ENCODE results near the gene TK2. TPM values are rescaled to one million over a fixed set of nuclear protein-coding genes. Genes with fewer than 3 reads are reported as not detected.

TK2 gene
- total and polyA plus RNA-seq, 9 of the 15 experiments (the other 6 are each of a cell fraction or from before 2014, with no cell fraction given): 1.1 to 10.2 (median 5.3) TPM

DNA sequence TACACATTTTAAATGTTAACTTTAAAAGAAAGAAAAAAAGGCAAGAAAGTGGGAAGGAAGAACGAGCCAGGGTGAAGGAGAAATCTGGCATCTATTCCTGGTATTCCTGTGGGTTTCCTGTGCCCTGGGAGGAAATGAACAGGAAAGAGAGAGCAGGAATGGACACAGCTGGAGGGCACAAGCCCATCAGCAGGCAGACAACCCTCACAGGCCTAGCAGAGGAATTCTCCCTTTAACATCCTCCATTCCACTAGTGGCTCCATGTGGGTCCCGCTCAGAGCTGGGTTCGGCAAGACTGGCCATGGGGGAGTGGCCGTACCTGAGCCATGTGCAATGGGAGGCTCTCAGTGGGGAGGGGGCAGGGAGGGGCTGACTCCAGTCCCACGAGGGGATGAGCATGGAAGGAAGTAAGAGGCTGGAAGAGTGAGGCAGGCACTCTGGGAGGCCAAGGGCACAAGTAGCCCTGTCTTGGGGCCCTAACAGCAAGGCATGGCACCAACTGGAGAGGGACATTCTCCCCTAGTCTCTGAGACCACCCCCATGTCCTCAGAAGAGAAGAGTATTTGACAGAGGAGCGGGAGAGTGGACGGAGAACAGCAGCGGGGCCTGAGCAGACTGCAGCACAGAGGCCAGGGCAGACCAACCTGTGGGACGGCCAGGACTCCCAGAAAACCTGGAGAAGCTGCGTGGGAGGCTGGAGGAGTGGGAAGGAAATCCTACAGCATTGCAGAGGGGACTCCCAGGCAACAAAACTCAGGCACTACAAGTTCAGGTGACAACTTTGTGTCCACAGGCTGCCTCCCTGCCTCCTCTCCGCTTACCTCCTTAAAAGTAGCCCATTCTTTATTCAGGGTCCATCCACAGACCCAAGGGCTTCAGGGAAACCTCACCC is 30.2 kb downstream of the TK2 start:
- H3K9me1 ChIP-seq (ENCODE audit: control insufficient read depth, insufficient read depth, low read length): no peaks in the 10 kb centered on the region
- no peaks in the 10 kb centered on the region for H3K79me2 ChIP-seq (ENCODE audit: control insufficient read depth, insufficient read depth, low read length)
- ATAC-seq (no peak), FAIRE-seq (no peak), DNase-seq (ENCODE audit: extremely low read depth in 1 of 4, low spot score in 3 of 4) (no peak)
- H3K9me3 ChIP-seq (replicated peaks; ENCODE audit: control insufficient read depth, insufficient read depth, low read depth, low read length): no peaks in the 10 kb centered on the region
- in situ Hi-C loops (cut with MboI) (no loop called here), intact Hi-C loops (cut with micrococcal nuclease) (no loop called here)
- H3K4me2 ChIP-seq (ENCODE audit: insufficient read depth, low read length): no peak overlapping the region
- H3K4me3 ChIP-seq: no peak overlapping the region
- H3K4me1 ChIP-seq (replicated peaks in 1 of 2; ENCODE audit: control insufficient read depth in 2 of 2, insufficient read depth in 2 of 2, low read length in 2 of 2): peaks cover 37 to 45% of the 10 kb centered on the region in 2 experiments
- POLR2A ChIA-PET: interaction anchor here (1.0 kb wide), 1 partner anchor 19 kb away, joined by 6 read pairs; no protein-coding TSS in a partner anchor
- H3K9ac ChIP-seq (ENCODE audit: insufficient read depth in 1 of 2, low read depth in 2 of 2, low read length in 2 of 2): peak overlapping the region in 1 of 2 experiments; percentile 59; a peak in 1 of 4 replicates
- no TSS peak for BruUV-seq (replicated peaks)
- no peak overlapping the region for H3K27ac ChIP-seq (ENCODE audit: extremely low read depth, low read depth, low read length)
- peak; percentile 46 for TF ChIP-seq EGR1 (conservative IDR thresholded peaks at IDR 0.05)
- TF ChIP-seq TAF15 (IDR thresholded peaks at IDR 0.05; ENCODE audit: low read depth, low read length): no peak
- no peak for TF ChIP-seq SNRNP70 (optimal IDR thresholded peaks at IDR 0.05; ENCODE audit: low read depth, low read length)
- TF ChIP-seq, protein P1, sequence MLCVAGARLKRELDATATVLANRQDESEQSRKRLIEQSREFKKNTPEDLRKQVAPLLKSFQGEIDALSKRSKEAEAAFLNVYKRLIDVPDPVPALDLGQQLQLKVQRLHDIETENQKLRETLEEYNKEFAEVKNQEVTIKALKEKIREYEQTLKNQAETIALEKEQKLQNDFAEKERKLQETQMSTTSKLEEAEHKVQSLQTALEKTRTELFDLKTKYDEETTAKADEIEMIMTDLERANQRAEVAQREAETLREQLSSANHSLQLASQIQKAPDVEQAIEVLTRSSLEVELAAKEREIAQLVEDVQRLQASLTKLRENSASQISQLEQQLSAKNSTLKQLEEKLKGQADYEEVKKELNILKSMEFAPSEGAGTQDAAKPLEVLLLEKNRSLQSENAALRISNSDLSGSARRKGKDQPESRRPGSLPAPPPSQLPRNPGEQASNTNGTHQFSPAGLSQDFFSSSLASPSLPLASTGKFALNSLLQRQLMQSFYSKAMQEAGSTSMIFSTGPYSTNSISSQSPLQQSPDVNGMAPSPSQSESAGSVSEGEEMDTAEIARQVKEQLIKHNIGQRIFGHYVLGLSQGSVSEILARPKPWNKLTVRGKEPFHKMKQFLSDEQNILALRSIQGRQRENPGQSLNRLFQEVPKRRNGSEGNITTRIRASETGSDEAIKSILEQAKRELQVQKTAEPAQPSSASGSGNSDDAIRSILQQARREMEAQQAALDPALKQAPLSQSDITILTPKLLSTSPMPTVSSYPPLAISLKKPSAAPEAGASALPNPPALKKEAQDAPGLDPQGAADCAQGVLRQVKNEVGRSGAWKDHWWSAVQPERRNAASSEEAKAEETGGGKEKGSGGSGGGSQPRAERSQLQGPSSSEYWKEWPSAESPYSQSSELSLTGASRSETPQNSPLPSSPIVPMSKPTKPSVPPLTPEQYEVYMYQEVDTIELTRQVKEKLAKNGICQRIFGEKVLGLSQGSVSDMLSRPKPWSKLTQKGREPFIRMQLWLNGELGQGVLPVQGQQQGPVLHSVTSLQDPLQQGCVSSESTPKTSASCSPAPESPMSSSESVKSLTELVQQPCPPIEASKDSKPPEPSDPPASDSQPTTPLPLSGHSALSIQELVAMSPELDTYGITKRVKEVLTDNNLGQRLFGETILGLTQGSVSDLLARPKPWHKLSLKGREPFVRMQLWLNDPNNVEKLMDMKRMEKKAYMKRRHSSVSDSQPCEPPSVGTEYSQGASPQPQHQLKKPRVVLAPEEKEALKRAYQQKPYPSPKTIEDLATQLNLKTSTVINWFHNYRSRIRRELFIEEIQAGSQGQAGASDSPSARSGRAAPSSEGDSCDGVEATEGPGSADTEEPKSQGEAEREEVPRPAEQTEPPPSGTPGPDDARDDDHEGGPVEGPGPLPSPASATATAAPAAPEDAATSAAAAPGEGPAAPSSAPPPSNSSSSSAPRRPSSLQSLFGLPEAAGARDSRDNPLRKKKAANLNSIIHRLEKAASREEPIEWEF (CRISPR knock-in tag; IDR thresholded peaks at IDR 0.05): no peak
- CTCF ChIA-PET (ENCODE audit: low intra/inter-chr PET ratio): no interaction called here
- H3K27me3 ChIP-seq (ENCODE audit: control insufficient read depth in 2 of 2, insufficient read depth in 2 of 2, low read length in 2 of 2): no peaks in the 10 kb centered on the region
- no peaks in the 10 kb centered on the region for H4K20me1 ChIP-seq (replicated peaks; ENCODE audit: control insufficient read depth, insufficient read depth, low read length)
- no peak overlapping the region for H2AFZ ChIP-seq (ENCODE audit: low read depth, low read length)
- H3K36me3 ChIP-seq (ENCODE audit: control insufficient read depth, insufficient read depth, low read length): no peaks in the 10 kb centered on the region
- WGBS (ENCODE audit: insufficient coverage, low coverage, missing lambda C conversion rate): 75% methylated on average over 10 of the region's 11 CpGs
